GM21528 (cell line): ENCODE data around the gene NSUN3.
A peak's percentile ranks its signal among the peaks of the same experiment; 100 is the strongest.
"Not testable (repeated sequence)": the region's sequence is repeated elsewhere in the genome, so short reads cannot be mapped to it uniquely, and the experiment has no call there.

ENCODE experiments used
- ATAC-seq: cut with Tn5 transposase; IDR thresholded peaks from one replicate; pipeline ENCODE4 v1.9.1; 2021; ENCODE audit warnings: mild to moderate bottlenecking, moderate library complexity; ENCODE audit not compliant: unreplicated experiment, low FRiP score

NSUN3 gene

GRCh38 chr3:94066506-94067500, 3.9 kb downstream of the NSUN3 start:
- no peak for ATAC-seq

- ATAC-seq, result no peak
Observed at GRCh38 chr3:94069194-94069813, 6.4 kb downstream of the NSUN3 start.

- ATAC-seq, result peak; percentile 57
Observed at GRCh38 chr3:94070341-94070911, 7.6 kb downstream of the NSUN3 start.

GRCh38 chr3:94071713-94072284, 8.9 kb downstream of the NSUN3 start:
- peak; percentile 77 for ATAC-seq

- no peak for ATAC-seq
Observed at GRCh38 chr3:94076055-94076454, 13.2 kb downstream of the NSUN3 start.

GRCh38 chr3:94080552-94080951, 17.7 kb downstream of the NSUN3 start:
- ATAC-seq, result not testable (repeated sequence)

GRCh38 chr3:94081884-94082283, 19.0 kb downstream of the NSUN3 start:
- ATAC-seq, result no peak

GRCh38 chr3:94082391-94082937, 19.6 kb downstream of the NSUN3 start:
- ATAC-seq, result no peak

- ATAC-seq, result peak; percentile 87
Observed at GRCh38 chr3:94083261-94083660, 20.4 kb downstream of the NSUN3 start.

GRCh38 chr3:94089126-94089525, 26.3 kb downstream of the NSUN3 start:
- ATAC-seq, result no peak

- no peak for ATAC-seq
Observed at GRCh38 chr3:94092086-94092485, 29.2 kb downstream of the NSUN3 start.

GRCh38 chr3:94093151-94093550, 30.3 kb downstream of the NSUN3 start:
- no peak for ATAC-seq

- no peak for ATAC-seq
Observed at GRCh38 chr3:94095111-94095510, 32.2 kb downstream of the NSUN3 start.

- ATAC-seq, result no peak
Observed at GRCh38 chr3:94098452-94098851, 35.6 kb downstream of the NSUN3 start.

GRCh38 chr3:94099311-94099710, 36.5 kb downstream of the NSUN3 start:
- no peak for ATAC-seq

GRCh38 chr3:94101860-94102259, 39.0 kb downstream of the NSUN3 start:
- ATAC-seq, result no peak

GRCh38 chr3:94106268-94106667, 43.4 kb downstream of the NSUN3 start:
- ATAC-seq, result no peak

GRCh38 chr3:94110232-94110631, 47.4 kb downstream of the NSUN3 start:
- not testable (repeated sequence) for ATAC-seq

GRCh38 chr3:94110854-94111253, 48.0 kb downstream of the NSUN3 start:
- no peak for ATAC-seq

GRCh38 chr3:94114666-94115065, 51.8 kb downstream of the NSUN3 start:
- ATAC-seq, result no peak

- ATAC-seq, result no peak
Observed at GRCh38 chr3:94115482-94115881, 52.6 kb downstream of the NSUN3 start.
